HG03060 (cell line): Measurements from ENCODE around the gene KCNK13.
"Not testable (repeated sequence)": the region's sequence is repeated elsewhere in the genome, so short reads cannot be mapped to it uniquely, and the experiment has no call there.

Experiments used
- ATAC-seq: cut with Tn5 transposase; IDR thresholded peaks from one replicate; pipeline ENCODE4 v1.9.1; 2021; ENCODE audit warnings: low read depth, moderate number of reproducible peaks; ENCODE audit not compliant: unreplicated experiment

Gene KCNK13

GRCh38 chr14:90061685-90062126, at the start of gene KCNK13:
Gene KCNK13 (plus strand): TSS chr14:90061994. CDS start chr14:90062206, 212 bp downstream.
- ATAC-seq: no peak

GRCh38 chr14:90017371-90017770, 44.4 kb upstream of the KCNK13 start:
- no peak for ATAC-seq

- ATAC-seq: no peak
Measured at GRCh38 chr14:90019824-90020523, 41.8 kb upstream of the KCNK13 start.

- ATAC-seq: no peak
Measured at GRCh38 chr14:90023176-90023896, 38.5 kb upstream of the KCNK13 start.

GRCh38 chr14:90024910-90025309, 36.9 kb upstream of the KCNK13 start:
- ATAC-seq: no peak

- ATAC-seq: not testable (repeated sequence)
Measured at GRCh38 chr14:90026608-90027007, 35.2 kb upstream of the KCNK13 start.

GRCh38 chr14:90027842-90028241, 34.0 kb upstream of the KCNK13 start:
- ATAC-seq: no peak

- no peak for ATAC-seq
Measured at GRCh38 chr14:90034156-90034555, 27.6 kb upstream of the KCNK13 start.

GRCh38 chr14:90034835-90035525, 26.8 kb upstream of the KCNK13 start:
- ATAC-seq: no peak

- no peak for ATAC-seq
Measured at GRCh38 chr14:90039253-90040010, 22.4 kb upstream of the KCNK13 start.

- no peak for ATAC-seq
Measured at GRCh38 chr14:90040411-90040810, 21.4 kb upstream of the KCNK13 start.

GRCh38 chr14:90042496-90043252, 19.1 kb upstream of the KCNK13 start:
- ATAC-seq: no peak

GRCh38 chr14:90045616-90046015, 16.2 kb upstream of the KCNK13 start:
- ATAC-seq: no peak

GRCh38 chr14:90049390-90049789, 12.4 kb upstream of the KCNK13 start:
- ATAC-seq: no peak

GRCh38 chr14:90050271-90050670, 11.5 kb upstream of the KCNK13 start:
- ATAC-seq: no peak

- no peak for ATAC-seq
Measured at GRCh38 chr14:90053044-90053443, 8.8 kb upstream of the KCNK13 start.

GRCh38 chr14:90054803-90055202, 7.0 kb upstream of the KCNK13 start:
- no peak for ATAC-seq

GRCh38 chr14:90056826-90057225, 5.0 kb upstream of the KCNK13 start:
- ATAC-seq: no peak

GRCh38 chr14:90058876-90059458, 2.8 kb upstream of the KCNK13 start:
- no peak for ATAC-seq
